Measurements from ENCODE around the gene MYO6. TPM values are rescaled to one million over a fixed set of nuclear protein-coding genes. Genes with fewer than 3 reads are reported as not detected.
A peak's percentile ranks its signal among the peaks of the same experiment; 100 is the strongest.

Gene MYO6
- total RNA-seq, 1 experiment from 2014 or later, result 7.0 TPM

DNA sequence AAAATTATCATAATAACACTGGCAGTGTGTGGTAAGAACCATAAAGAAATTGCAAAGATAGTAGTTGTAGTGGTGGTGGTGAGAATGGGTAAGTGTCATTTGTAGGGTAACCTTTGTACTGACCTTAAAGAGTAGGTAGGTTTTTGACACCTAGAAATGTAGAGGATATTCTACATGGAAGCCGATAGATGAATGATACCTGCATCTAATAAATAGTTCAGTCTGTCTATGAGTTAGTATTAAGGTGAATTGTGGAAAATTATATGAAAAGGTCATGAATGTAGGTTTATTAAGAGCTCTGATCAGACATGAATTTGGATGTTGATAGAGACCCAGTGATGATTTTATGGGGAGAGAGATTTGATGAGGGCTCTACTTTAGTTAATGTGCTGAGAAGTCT is 78.1 kb downstream of the MYO6 start:
- DNase-seq (ENCODE audit: low read depth), result no peak

GRCh38 chr6:75830959-75831885 is 82.2 kb downstream of the MYO6 start:
- DNase-seq (ENCODE audit: low read depth), result peak; percentile 61

DNA sequence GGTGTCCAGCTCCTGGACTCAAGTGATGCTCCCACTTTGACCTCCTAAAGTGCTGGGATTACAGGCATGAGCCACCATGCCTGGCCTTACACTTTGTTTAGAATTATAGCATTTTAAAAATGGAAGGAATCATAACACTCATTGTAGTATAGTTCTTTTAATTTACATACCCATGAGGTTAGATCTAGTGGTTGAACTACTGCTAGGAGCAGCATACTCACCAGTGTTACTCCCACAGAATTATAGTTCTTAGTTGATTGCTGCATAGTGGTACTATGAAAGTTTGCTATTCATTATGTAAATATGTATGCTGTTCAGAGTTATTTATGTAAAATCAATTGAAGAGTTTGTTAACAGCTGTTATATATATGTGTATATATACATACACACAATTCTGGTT is 85.4 kb downstream of the MYO6 start:
- DNase-seq (ENCODE audit: low read depth), result no peak

- DNase-seq (ENCODE audit: low read depth), result no peak
These were observed 93.2 kb downstream of the MYO6 start for GRCh38 chr6:75842191-75842590.

- DNase-seq (ENCODE audit: low read depth), result no peak
These were observed 93.7 kb downstream of the MYO6 start for GRCh38 chr6:75842732-75843131.

GRCh38 chr6:75843396-75843795 is 94.4 kb downstream of the MYO6 start:
- no peak for DNase-seq (ENCODE audit: low read depth)

DNA sequence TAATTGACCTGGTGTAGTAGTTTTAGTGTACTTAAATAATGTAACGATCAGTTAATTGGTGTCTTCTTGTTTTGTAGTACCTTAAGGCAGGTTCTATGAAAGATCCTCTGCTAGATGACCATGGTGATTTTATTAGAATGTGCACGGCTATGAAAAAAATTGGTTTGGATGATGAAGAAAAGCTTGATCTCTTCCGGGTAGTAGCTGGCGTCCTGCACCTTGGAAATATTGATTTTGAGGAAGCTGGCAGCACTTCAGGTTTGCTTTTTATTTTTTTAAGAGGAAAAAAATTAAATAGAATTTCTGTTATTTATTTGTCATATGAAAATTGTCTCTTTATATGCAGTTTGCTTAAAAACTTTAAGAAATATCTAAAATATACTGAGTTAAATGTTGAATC is 99.2 kb downstream of the MYO6 start:
- no peak for DNase-seq (ENCODE audit: low read depth)

DNA sequence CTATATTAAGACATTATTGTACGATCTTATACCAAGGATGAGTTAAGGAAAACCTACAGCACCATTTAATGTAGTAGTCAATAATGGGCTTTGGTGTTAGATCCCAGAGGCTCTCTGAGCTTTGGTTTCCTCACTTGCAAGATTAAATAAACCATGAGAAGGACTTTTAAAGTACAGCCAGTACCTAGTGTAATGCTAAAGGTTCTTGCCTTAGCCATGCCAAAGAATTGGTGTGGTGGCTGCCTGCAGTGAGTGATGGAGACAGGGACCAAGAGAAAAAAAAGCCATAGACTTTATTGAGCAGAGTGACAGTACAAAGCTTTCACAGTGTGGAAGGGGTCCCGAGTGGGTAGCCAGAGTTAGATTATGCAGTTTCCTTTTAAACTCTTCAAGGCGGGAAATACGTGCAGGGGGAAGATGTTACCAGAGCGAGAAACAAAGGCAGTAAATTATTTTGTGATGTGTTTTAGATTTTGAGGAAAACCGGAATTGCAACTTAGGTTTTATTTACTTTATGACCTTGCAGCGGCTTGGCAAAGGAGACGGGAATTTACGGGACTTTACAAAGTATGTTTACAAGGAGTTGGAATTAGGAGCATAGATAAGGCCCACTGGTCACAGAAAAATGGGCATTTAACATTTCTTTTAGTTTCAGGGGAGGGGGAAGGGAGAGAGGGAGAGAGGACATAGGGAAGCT is 100.4 kb downstream of the MYO6 start:
- DNase-seq (ENCODE audit: low read depth), result no peak

- peak; percentile 13 for DNase-seq (ENCODE audit: low read depth)
These were observed 101.2 kb downstream of the MYO6 start for GRCh38 chr6:75850026-75850833.

DNA sequence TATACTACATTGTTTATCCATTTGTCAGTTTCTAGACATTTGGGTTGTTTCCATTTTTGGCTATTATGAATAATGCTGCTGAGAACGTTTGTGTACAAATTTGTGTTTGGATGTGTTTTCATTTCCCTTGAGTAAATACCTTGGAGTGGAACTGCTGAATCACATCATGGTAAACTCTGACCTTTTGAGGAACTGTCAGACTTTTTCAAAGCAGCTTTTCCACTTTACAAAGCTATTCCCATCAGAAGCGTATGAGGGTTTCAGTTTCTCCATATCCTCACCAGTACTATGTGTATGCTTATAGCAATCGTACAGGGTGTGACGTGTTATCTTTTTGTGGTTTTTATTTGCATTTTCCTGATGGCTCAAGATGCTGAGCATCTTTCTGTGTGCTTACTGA is 103.7 kb downstream of the MYO6 start:
- no peak for DNase-seq (ENCODE audit: low read depth)

DNA sequence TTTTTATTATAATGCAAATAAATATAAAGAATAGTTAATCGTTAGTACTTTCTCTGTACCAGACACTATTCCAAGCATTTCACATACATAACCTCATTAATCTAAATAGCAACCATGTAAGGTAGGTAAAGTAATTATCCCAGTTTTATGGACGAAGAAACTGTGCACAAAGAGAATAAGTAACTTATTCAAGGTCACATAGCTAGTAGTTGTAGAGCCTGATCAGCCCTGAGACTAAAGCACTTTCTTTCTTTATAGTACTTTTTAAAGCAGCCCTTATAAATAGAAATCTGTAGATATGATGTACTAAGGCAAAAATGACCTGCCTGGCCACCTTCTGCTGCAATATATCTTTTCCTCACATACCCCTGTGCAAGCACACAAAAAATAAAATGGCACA is 104.8 kb downstream of the MYO6 start:
- no peak for DNase-seq (ENCODE audit: low read depth)

DNA sequence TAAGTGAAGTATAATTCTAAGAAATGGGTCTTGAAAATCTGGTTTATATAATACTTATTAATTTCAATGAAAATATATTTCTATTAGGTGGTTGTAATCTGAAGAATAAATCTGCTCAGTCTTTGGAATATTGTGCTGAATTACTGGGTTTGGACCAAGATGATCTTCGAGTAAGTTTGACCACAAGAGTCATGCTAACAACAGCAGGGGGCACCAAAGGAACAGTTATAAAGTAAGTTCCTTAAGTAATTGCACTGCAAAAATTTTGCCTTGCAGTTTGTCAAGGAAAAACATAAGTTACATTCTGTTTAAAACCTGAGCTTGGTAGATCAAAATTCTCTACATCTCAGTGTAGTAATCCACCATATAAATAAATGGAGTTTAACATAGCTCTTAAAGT is 106.0 kb downstream of the MYO6 start:
- DNase-seq (ENCODE audit: low read depth), result peak; percentile 54

GRCh38 chr6:75856902-75857301 is 107.9 kb downstream of the MYO6 start:
- DNase-seq (ENCODE audit: low read depth), result no peak

GRCh38 chr6:75863001-75863400 is 114.0 kb downstream of the MYO6 start:
- no peak for DNase-seq (ENCODE audit: low read depth)

DNA sequence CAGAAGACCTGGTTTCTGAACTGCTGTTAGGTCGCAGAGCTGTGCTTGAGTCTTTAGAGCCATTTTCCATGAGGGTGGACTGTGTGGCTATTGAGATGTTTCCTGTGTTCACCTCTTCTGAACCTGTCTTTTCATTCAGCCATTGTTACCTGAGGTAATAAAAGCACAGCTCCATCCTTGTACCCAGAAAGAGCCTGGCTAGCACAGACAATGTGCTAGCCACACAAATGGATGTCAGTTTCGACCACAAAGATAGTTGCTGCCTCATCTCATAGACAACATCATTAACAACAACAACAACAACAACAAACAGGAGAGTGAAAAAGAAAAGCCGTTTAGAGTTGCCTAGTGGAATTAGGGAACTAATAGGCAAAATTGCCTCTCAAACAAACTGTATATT is 114.7 kb downstream of the MYO6 start:
- no peak for DNase-seq (ENCODE audit: low read depth)

- DNase-seq (ENCODE audit: low read depth), result no peak
These were observed 115.4 kb downstream of the MYO6 start for GRCh38 chr6:75864446-75864845.

- DNase-seq (ENCODE audit: low read depth), result no peak
These were observed 121.3 kb downstream of the MYO6 start for GRCh38 chr6:75870389-75870788.

- no peak for DNase-seq (ENCODE audit: low read depth)
These were observed 125.2 kb downstream of the MYO6 start for GRCh38 chr6:75874224-75874623.

- DNase-seq (ENCODE audit: low read depth), result no peak
These were observed 127.1 kb downstream of the MYO6 start for GRCh38 chr6:75876152-75876551.

GRCh38 chr6:75880305-75880704 is 131.3 kb downstream of the MYO6 start:
- DNase-seq (ENCODE audit: low read depth), result no peak

DNA sequence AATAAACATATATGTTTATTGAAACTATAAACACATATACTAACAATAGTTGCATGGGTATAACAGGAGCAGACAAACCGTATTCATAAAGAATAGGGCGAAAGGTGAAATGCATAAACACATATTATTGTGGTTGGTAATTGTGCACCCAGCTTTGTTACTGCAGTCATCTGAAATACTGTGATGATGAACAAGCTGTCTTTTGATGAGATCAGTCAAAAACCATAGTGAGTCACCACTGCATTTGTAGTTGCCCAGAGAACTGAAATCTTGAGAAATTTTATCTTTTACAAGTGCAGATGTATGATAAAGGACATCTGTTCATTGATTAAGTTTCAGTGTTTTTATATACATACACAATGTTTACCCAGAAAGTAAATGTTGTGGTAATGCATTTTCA is 133.7 kb downstream of the MYO6 start:
- DNase-seq (ENCODE audit: low read depth), result peak; percentile 28

GRCh38 chr6:75884822-75885221 is 135.8 kb downstream of the MYO6 start:
- no peak for DNase-seq (ENCODE audit: low read depth)

All from Daoy (cell line).